Adrenal gland (tissue), 12 donors: ENCODE results near the gene VPS36. TPM values are rescaled to one million over a fixed set of nuclear protein-coding genes. Genes with fewer than 3 reads are reported as not detected.
A peak's percentile ranks its signal among the peaks of the same experiment; 100 is the strongest.

Experiments
- DNase-seq, 7 donors: peaks; one replicate each; pipeline ENCODE4 v3.0.0-alpha.2; 2019 to 2020
- H3K27ac ChIP-seq, 5 donors: fragments of 200-600 bp; sonication (generic) in 4 of 5; 1 replicate in 3 of 5; 2 replicates in 2 of 5; pipeline versions ENCODE4 v1.5.1 to v1.8.0; 2016 to 2020; ENCODE audit warnings: mild to moderate bottlenecking in 1 of 5
- H3K27me3 ChIP-seq: fragments of 200-600 bp; 2 replicates; pipeline ENCODE4 v1.8.0; 2021
- H3K36me3 ChIP-seq, 2 donors: fragments of 200-600 bp; replicated peaks in 1 of 2; 1 replicate in 1 of 2; 2 replicates in 1 of 2; pipeline versions ENCODE4 v1.5.1 to v1.8.0; 2018 to 2022
- H3K4me1 ChIP-seq, 2 donors: fragments of 200-600 bp; replicated peaks in 1 of 2; 1 replicate in 1 of 2; 2 replicates in 1 of 2; pipeline versions ENCODE4 v1.5.1 to v1.8.0; 2018 to 2021
- H3K4me3 ChIP-seq, 4 donors: fragments of 200-600 bp; sonication (generic) in 3 of 4; one replicate each; pipeline ENCODE4 v1.5.1; 2016 to 2018
- H3K9me3 ChIP-seq, 3 donors: fragments of 200-600 bp; sonication (generic) in 1 of 3; replicated peaks in 1 of 3; 1 replicate in 2 of 3; 2 replicates in 1 of 3; pipeline versions ENCODE4 v1.5.1 to v1.8.0; 2016 to 2021
- POLR2A ChIP-seq, 2 donors: fragments of 450-650 bp; IDR thresholded peaks; one replicate each; pipeline ENCODE4 v1.6.1; 2017; ENCODE audit warnings: antibody characterized with exemption in 2 of 2, mild to moderate bottlenecking in 2 of 2, moderate library complexity in 1 of 2
- WGBS, 4 donors: extraction: QIAGEN DNeasy Blood & Tissue Kit in 2 of 4; methylation state at CpG; one replicate each; pipeline versions ENCODE4 v1.1.5 to v1.1.7; 2013 to 2017; 5-methylcytosine and 5-hydroxymethylcytosine counted together
- intact Hi-C, 2 donors: fragments of 100-400 bp; cut with DNase I; formaldehyde crosslinking; loops; one replicate each; pipeline versions ENCODE4 v1.14.1 to v1.15.0; 2022 to 2023
- polyA plus RNA-seq, 3 donors: library from polyadenylated mRNA; stranded (reverse); fragments of 200-250 nt in 2 of 3; fragments of 350-450 nt in 1 of 3; fragmentation: Illumina TruSeq in 1 of 3; extraction: RNeasy Lipid Tissue Mini Kit (QIAGEN cat#74804) in 1 of 3; gene quantifications; one replicate each; pipeline ENCODE4 v1.2.3, GENCODE V29; 2013 to 2014
- total RNA-seq, 9 donors: library from RNA; depleted of rRNA in 4 of 9; stranded (reverse); fragments of >200 nt in 4 of 9; fragments of 120-200 nt in 1 of 9; fragmentation: NEBNext Ultra II Directional in 1 of 9; extraction: Animal tissue kit (Norgen Biotek cat#: 25700) in 1 of 9; gene quantifications; one replicate each; pipeline versions ENCODE4 v1.1.0 to v1.2.4, GENCODE V29; 2013 to 2023
- TF ChIP-seq, protein P1 (sequence below), 6 experiments: fragments of 450-650 bp in 4 of 6; fragments of 200-600 bp in 2 of 6; sonication (generic) in 1 of 6; IDR thresholded peaks; 1 replicate in 5 of 6; 2 replicates in 1 of 6; pipeline versions ENCODE4 v1.5.1 to v1.8.0; 2016 to 2021; ENCODE audit warnings: antibody characterized with exemption in 6 of 6, mild to moderate bottlenecking in 2 of 6, moderate library complexity in 1 of 6
- donor health status: healthy with polysubstance abuse.
- donor health status: Bipolar disorder and iron deficiency.
- donor health status: DM: yes; HTN: yes; CAD: no.
- donor health status: DM: no; HTN: no; CAD: no.
- donor health status: DM: no; HTN: no; CAD: no.
- donor health status: DM: yes; HTN: yes; CAD: no.

Gene VPS36
- total and polyA plus RNA-seq, 12 donors = 12.6 to 54.7 (median 29.8) TPM

DNA sequence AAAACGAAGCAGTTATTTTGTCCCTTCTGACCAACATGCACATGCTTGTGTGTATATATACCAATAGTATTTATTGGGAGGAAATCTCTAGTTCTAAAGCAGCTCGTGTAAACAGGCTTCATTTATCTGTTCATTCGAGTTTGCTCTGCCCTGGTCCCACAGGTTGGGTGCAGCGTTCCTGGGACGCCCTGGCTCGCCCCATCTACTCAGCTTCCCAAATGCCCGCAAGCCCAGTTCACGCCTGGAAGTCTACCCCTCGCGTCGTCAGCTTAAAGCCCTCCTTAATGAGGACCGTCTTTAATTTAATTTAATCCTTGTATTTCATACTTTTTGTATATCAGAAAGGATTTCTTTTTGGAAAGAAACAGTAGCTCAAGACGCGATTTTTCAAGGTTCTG, 45.1 kb downstream of the VPS36 start:
- H3K27me3 ChIP-seq = no peaks in the 10 kb centered on the region
- TF ChIP-seq POLR2A (IDR thresholded peaks at IDR 0.05) = no peak
- TF ChIP-seq, protein P1, sequence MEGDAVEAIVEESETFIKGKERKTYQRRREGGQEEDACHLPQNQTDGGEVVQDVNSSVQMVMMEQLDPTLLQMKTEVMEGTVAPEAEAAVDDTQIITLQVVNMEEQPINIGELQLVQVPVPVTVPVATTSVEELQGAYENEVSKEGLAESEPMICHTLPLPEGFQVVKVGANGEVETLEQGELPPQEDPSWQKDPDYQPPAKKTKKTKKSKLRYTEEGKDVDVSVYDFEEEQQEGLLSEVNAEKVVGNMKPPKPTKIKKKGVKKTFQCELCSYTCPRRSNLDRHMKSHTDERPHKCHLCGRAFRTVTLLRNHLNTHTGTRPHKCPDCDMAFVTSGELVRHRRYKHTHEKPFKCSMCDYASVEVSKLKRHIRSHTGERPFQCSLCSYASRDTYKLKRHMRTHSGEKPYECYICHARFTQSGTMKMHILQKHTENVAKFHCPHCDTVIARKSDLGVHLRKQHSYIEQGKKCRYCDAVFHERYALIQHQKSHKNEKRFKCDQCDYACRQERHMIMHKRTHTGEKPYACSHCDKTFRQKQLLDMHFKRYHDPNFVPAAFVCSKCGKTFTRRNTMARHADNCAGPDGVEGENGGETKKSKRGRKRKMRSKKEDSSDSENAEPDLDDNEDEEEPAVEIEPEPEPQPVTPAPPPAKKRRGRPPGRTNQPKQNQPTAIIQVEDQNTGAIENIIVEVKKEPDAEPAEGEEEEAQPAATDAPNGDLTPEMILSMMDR (IDR thresholded peaks at IDR 0.05) = no peak
- peaks cover 4 to 13% of the 10 kb centered on the region in 2 donors for H3K4me1 ChIP-seq
- H3K36me3 ChIP-seq = no peaks in the 10 kb centered on the region
- 11 to 13% (median 12%) methylated on average over 14 of the region's 14 CpGs for WGBS, 4 donors
- DNase-seq = no peak
- H3K4me3 ChIP-seq = peak overlapping the region in 2 of 4 donors; percentile 16 to 27
- intact Hi-C loops = no loop called here
- H3K9me3 ChIP-seq = no peaks in the 10 kb centered on the region
- H3K27ac ChIP-seq = no peak overlapping the region

DNA sequence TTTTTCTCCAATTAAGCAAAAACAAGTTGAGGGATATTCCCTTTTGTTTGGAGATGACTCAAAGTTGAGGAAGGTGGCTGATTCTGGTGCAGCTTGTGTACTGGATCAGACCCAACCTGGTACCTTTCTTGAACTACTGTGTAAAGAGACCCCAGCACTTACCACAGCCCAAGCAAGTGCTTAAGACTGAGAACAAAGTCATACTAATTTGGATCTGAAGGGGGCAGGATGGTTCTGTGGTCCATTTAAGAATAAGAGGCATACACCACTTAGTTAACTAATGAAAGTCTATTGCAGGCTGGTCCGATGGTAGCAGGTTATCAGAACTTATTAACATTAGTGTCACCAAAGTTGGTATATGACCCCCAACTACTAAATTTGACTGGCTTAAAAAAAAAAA, 50.7 kb downstream of the VPS36 start:
- no peak for TF ChIP-seq POLR2A (IDR thresholded peaks at IDR 0.05)
- TF ChIP-seq, protein P1 (IDR thresholded peaks at IDR 0.05) = no peak
- WGBS, 4 donors = 81 to 86% (median 83%) methylated on average over 1 of the region's 1 CpG
- H3K4me3 ChIP-seq = no peak overlapping the region
- no peak for DNase-seq
- intact Hi-C loops = no loop called here
- H3K27me3 ChIP-seq = no peaks in the 10 kb centered on the region
- no peak overlapping the region for H3K27ac ChIP-seq
- H3K4me1 ChIP-seq = no peaks in the 10 kb centered on the region
- H3K36me3 ChIP-seq = no peaks in the 10 kb centered on the region
- H3K9me3 ChIP-seq = no peaks in the 10 kb centered on the region

DNA sequence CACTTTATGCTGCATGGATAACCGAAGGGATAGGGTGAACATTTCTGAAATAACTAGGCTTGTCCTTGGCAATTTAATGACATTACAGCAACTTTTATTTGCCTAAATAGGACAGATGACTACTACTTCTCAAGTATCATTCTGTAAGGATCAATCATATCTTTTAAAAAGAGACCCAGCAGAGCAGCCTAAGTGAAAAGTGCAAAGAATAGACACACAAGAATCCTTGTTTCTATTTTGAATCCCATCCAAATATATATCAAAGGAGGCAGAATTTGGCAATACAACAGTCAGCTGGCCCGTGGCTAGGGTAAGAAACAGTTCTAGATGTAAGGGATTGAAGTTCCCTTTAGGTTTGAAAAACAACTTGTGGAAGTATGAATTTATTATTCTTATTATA, 51.4 kb downstream of the VPS36 start:
- WGBS, 4 donors = 24 to 44% (median 31%) methylated on average over 2 of the region's 2 CpGs
- no peak for DNase-seq
- Histone ChIP-seq H3K36me3 (no peaks in the 10 kb centered on the region), H3K4me1 (no peaks in the 10 kb centered on the region), H3K9me3 (no peaks in the 10 kb centered on the region), H3K27ac (no peak overlapping the region), H3K4me3 (no peak overlapping the region), H3K27me3 (no peaks in the 10 kb centered on the region)
- TF ChIP-seq, protein P1 (IDR thresholded peaks at IDR 0.05) = no peak
- no peak for TF ChIP-seq POLR2A (IDR thresholded peaks at IDR 0.05)
- intact Hi-C loops = no loop called here

DNA sequence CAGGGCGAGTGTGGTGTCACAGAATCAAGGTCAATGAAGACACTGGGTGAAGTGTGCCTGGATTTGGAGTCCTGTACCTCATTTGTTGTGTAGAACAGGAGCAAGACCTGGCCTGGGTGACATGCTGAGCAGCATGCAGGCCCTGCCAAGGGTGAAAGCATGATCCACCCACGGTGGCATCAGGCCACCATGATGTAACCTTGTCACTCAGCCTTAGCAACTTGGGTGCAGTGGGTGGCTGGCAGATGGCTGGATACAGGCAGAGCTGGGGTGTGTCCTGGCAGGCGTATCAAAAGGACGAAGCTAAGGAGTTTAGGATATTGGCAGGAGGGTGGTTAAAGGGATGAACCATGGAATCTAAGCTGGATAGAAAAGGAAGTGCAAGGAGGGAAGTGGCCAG, 54.7 kb downstream of the VPS36 start:
- H3K36me3 ChIP-seq = no peaks in the 10 kb centered on the region
- no peak overlapping the region for H3K27ac ChIP-seq
- TF ChIP-seq POLR2A (IDR thresholded peaks at IDR 0.05) = no peak
- TF ChIP-seq, protein P1 (IDR thresholded peaks at IDR 0.05) = no peak
- no peak overlapping the region for H3K4me3 ChIP-seq
- no peaks in the 10 kb centered on the region for H3K27me3 ChIP-seq
- H3K9me3 ChIP-seq = no peaks in the 10 kb centered on the region
- 77 to 87% (median 82%) methylated on average over 4 of the region's 4 CpGs for WGBS, 4 donors
- DNase-seq = no peak
- intact Hi-C loops = no loop called here
- no peaks in the 10 kb centered on the region for H3K4me1 ChIP-seq
